Ovary (tissue), 3 donors: ENCODE results near the gene NPIPA7.
"Not testable (repeated sequence)": the region's sequence is repeated elsewhere in the genome, so short reads cannot be mapped to it uniquely, and the experiment has no call there.

Experiments used
- POLR2A ChIP-seq: fragments of 450-650 bp; IDR thresholded peaks from one replicate; pipeline ENCODE4 v1.6.1; 2017; ENCODE audit warnings: antibody characterized with exemption, mild to moderate bottlenecking, moderate library complexity
- TF ChIP-seq, protein P1 (sequence below), 3 donors: fragments of 450-650 bp in 2 of 3; fragments of 200-600 bp in 1 of 3; IDR thresholded peaks; one replicate each; pipeline versions ENCODE4 v1.5.1 to v1.8.0; 2016 to 2022; ENCODE audit warnings: antibody characterized with exemption in 3 of 3, mild to moderate bottlenecking in 1 of 3
- donor health status: DM: no; HTN: no; CAD: no.

DNA sequence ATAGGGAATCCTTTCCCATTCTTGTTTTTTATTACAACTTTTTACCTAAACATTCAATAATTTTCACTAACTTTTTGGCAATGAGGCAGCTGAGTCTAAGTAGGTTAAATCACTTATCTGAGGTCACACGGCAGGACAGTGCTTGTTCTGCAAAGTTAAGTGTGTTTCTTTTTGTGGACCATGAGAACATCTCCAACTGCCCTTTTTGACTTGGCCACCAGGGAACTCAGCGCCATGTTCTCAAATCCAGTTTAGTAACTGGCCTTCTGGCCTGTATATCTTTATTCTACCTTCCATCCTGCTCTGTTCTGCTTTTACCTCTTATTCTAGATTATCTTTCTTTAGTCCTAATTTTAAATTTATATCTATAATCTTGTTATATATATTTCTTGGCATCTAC lies 23.4 kb downstream of the NPIPA7 start:
- not testable (repeated sequence) for TF ChIP-seq POLR2A
- TF ChIP-seq, protein P1, sequence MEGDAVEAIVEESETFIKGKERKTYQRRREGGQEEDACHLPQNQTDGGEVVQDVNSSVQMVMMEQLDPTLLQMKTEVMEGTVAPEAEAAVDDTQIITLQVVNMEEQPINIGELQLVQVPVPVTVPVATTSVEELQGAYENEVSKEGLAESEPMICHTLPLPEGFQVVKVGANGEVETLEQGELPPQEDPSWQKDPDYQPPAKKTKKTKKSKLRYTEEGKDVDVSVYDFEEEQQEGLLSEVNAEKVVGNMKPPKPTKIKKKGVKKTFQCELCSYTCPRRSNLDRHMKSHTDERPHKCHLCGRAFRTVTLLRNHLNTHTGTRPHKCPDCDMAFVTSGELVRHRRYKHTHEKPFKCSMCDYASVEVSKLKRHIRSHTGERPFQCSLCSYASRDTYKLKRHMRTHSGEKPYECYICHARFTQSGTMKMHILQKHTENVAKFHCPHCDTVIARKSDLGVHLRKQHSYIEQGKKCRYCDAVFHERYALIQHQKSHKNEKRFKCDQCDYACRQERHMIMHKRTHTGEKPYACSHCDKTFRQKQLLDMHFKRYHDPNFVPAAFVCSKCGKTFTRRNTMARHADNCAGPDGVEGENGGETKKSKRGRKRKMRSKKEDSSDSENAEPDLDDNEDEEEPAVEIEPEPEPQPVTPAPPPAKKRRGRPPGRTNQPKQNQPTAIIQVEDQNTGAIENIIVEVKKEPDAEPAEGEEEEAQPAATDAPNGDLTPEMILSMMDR (IDR thresholded peaks at IDR 0.05): not testable (repeated sequence)
